Peyer's patch (tissue), 4 donors: ENCODE results near the gene PSPC1. TPM values are rescaled to one million over a fixed set of nuclear protein-coding genes. Genes with fewer than 3 reads are reported as not detected.

Experiments used
- DNase-seq, 3 donors: peaks; one replicate each; pipeline ENCODE4 v3.0.0-alpha.2; 2017 to 2019
- H3K27ac ChIP-seq, 4 donors: fragments of 200-600 bp; sonication (generic); one replicate each; pipeline ENCODE4 v1.5.1; 2016 to 2019
- H3K27me3 ChIP-seq, 2 donors: fragments of 200-600 bp; sonication (generic); one replicate each; pipeline ENCODE4 v1.5.1; 2019
- H3K36me3 ChIP-seq, 3 donors: fragments of 200-600 bp; sonication (generic); one replicate each; pipeline ENCODE4 v1.5.1; 2016 to 2019
- H3K4me1 ChIP-seq, 4 donors: fragments of 200-600 bp; sonication (generic); one replicate each; pipeline ENCODE4 v1.5.1; 2016 to 2019
- H3K4me3 ChIP-seq, 4 donors: fragments of 200-600 bp; sonication (generic); 1 replicate in 3 of 4; 2 replicates in 1 of 4; pipeline ENCODE4 v1.5.1; 2016 to 2019; ENCODE audit warnings: mild to moderate bottlenecking in 1 of 4
- H3K9me3 ChIP-seq, 4 donors: fragments of 200-600 bp; sonication (generic); one replicate each; pipeline ENCODE4 v1.5.1; 2016 to 2019; ENCODE audit warnings: mild to moderate bottlenecking in 1 of 4
- POLR2A ChIP-seq, 2 donors: fragments of 450-650 bp; IDR thresholded peaks; one replicate each; pipeline ENCODE4 v1.5.1; 2017; ENCODE audit warnings: antibody characterized with exemption in 2 of 2, mild to moderate bottlenecking in 2 of 2, moderate library complexity in 2 of 2
- total RNA-seq, 4 donors: library from RNA; depleted of rRNA; stranded (reverse); fragments of >200 nt; gene quantifications; one replicate each; pipeline ENCODE4 v1.1.0, GENCODE V29; 2016
- TF ChIP-seq, protein P1 (sequence below), 6 experiments: fragments of 450-650 bp in 4 of 6; fragments of 200-600 bp in 2 of 6; sonication (generic) in 1 of 6; IDR thresholded peaks; one replicate each; pipeline ENCODE4 v1.5.1; 2017 to 2019; ENCODE audit warnings: antibody characterized with exemption in 6 of 6, mild to moderate bottlenecking in 3 of 6, moderate library complexity in 1 of 6

PSPC1 gene
- total RNA-seq, 4 donors from 2014 or later = 39.6 to 337 (median 67.3) TPM

DNA sequence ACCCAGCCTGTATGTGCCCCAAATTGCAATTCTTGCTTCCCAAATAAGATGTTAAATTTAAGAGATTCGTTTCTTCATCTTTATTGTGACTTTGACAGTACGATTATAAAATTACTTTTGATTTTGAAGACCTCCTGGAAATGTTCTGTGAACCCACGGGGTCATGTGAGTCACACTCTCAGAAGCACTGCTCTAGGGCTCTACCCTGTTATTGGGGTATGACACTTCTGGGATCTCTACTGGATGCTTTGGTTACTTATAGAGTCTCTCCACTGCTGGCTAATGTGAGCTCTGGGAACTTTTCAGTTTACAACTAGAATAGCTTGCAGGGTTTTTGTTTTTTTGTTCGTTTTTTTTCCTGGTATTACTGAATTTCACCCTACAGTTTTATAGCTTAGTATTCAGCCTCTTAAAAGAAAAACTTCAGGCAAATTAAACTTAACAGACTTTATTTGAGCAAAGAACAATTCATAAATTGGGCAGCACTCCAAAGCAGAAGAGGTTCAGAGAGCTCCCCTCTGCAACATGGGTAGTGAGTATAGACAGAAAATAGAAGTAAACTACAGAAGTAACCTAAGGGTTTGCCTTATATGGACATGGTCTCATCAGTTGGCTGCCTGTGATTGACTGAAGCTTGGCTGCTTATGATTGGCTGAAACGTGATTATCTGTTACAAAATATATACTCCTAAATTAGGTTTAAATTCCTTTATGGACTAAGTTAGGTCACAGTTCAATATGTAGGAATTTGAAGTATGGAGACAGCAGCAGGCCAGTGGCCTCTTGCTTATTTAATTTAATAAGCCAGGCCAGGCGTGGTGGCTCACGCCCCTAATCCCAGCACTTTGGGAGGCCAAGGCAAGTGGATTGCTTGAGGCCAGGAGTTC lies 28.5 kb upstream of the PSPC1 start:
- Histone ChIP-seq H3K36me3 (no peaks in the 10 kb centered on the region), H3K4me3 (no peak overlapping the region), H3K27ac (no peak overlapping the region), H3K27me3 (no peaks in the 10 kb centered on the region), H3K4me1 (no peaks in the 10 kb centered on the region), H3K9me3 (no peaks in the 10 kb centered on the region)
- no peak for TF ChIP-seq POLR2A (IDR thresholded peaks at IDR 0.05)
- TF ChIP-seq, protein P1, sequence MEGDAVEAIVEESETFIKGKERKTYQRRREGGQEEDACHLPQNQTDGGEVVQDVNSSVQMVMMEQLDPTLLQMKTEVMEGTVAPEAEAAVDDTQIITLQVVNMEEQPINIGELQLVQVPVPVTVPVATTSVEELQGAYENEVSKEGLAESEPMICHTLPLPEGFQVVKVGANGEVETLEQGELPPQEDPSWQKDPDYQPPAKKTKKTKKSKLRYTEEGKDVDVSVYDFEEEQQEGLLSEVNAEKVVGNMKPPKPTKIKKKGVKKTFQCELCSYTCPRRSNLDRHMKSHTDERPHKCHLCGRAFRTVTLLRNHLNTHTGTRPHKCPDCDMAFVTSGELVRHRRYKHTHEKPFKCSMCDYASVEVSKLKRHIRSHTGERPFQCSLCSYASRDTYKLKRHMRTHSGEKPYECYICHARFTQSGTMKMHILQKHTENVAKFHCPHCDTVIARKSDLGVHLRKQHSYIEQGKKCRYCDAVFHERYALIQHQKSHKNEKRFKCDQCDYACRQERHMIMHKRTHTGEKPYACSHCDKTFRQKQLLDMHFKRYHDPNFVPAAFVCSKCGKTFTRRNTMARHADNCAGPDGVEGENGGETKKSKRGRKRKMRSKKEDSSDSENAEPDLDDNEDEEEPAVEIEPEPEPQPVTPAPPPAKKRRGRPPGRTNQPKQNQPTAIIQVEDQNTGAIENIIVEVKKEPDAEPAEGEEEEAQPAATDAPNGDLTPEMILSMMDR (IDR thresholded peaks at IDR 0.05) = no peak
- peak in 1 of 3 donors; percentile 4 for DNase-seq

DNA sequence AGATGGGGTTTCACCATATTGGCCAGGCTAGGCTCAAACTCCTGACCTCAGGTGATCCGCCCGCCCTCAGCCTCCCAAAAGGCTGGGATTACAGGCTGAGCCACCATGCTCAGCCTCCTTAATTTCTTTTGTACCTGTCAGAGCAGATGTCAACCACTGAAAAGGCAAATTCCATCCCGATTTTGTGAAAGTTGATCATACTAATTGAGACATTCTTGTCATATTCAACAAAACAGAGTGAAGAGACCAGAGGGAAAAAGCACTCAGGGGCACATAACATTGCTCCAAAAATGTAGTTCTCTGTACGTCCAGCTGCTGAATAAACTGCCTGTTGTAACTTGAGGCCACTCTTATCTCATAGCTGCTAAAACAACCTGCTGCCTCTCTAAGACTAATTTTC lies 27.4 kb upstream of the PSPC1 start:
- Histone ChIP-seq H3K27ac (no peak overlapping the region), H3K4me1 (no peaks in the 10 kb centered on the region), H3K36me3 (no peaks in the 10 kb centered on the region), H3K4me3 (no peak overlapping the region), H3K27me3 (no peaks in the 10 kb centered on the region), H3K9me3 (no peaks in the 10 kb centered on the region)
- no peak for TF ChIP-seq POLR2A (IDR thresholded peaks at IDR 0.05)
- TF ChIP-seq, protein P1 (IDR thresholded peaks at IDR 0.05) = no peak
- no peak for DNase-seq

DNA sequence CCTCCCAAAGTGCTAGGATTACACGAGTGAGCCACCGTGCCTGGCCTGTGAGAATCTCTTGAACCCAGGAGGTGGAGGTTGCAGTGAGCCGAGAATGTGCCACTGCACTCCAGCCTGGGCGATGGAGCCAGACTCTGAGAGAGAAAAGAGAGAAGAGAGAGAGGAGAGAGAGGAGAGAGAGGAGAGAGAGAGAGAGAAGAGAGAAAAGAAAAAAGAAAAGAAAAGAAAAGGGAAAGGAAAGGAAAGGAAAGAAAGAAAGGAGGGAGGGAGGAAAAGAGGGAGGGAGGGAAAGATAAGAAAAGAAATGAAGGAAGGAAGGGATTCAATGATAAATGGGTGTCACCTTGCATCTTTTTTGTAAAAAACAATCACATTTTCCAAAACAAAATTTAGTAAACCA lies 23.0 kb upstream of the PSPC1 start:
- H3K36me3 ChIP-seq = no peaks in the 10 kb centered on the region
- no peak overlapping the region for H3K4me3 ChIP-seq
- no peak overlapping the region for H3K27ac ChIP-seq
- no peaks in the 10 kb centered on the region for H3K4me1 ChIP-seq
- TF ChIP-seq, protein P1 (IDR thresholded peaks at IDR 0.05) = no peak
- TF ChIP-seq POLR2A (IDR thresholded peaks at IDR 0.05) = no peak
- no peak for DNase-seq
- no peaks in the 10 kb centered on the region for H3K27me3 ChIP-seq
- H3K9me3 ChIP-seq = no peaks in the 10 kb centered on the region

DNA sequence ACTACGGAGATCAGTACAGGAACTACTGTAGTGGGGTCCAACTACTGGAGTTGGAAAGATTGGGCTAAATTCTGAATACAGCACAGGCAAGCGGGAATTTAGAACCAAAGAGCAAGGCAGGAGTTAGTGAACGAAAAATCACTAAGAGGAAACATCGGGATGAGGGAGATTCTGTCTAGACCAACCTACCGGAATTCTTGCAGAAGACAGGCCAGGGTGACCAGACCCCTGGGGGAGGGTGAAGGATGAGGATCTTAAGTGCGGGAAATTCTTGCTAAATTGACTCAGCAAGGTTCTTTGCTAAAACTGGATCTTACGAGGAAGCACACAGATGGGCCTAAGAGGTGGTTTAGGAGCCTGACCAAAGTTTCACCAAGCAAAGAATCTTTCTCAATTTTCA lies 13.2 kb upstream of the PSPC1 start:
- H3K4me1 ChIP-seq = no peaks in the 10 kb centered on the region
- no peak overlapping the region for H3K4me3 ChIP-seq
- no peak overlapping the region for H3K27ac ChIP-seq
- H3K27me3 ChIP-seq = no peaks in the 10 kb centered on the region
- H3K36me3 ChIP-seq = no peaks in the 10 kb centered on the region
- TF ChIP-seq, protein P1 (IDR thresholded peaks at IDR 0.05) = no peak
- no peak for TF ChIP-seq POLR2A (IDR thresholded peaks at IDR 0.05)
- no peaks in the 10 kb centered on the region for H3K9me3 ChIP-seq
- DNase-seq = no peak

DNA sequence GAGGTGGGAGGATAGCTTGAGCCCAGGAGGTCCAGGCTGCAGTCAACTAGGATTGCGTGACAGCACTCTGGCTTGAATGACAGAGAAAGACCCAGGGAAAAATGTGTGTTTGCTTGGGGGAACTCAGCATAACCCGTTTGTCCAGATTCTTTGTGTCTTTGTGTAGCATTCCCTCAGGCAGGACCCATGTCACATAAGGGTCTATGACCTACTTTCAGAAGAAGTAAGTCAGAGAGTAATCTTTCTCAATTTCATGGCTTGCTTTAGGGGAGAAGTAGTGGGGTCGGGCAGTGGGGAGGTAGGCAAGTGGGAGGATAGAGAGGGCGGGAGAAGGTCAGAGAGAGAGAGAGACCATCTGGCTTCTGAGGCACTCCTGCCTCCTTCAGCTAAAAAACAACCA lies 11.9 kb upstream of the PSPC1 start:
- TF ChIP-seq, protein P1 (IDR thresholded peaks at IDR 0.05) = no peak
- no peak for TF ChIP-seq POLR2A (IDR thresholded peaks at IDR 0.05)
- no peak for DNase-seq

More for the DNA sequence above, 11.9 kb upstream of the PSPC1 start:
- H3K27me3 ChIP-seq = no peaks in the 10 kb centered on the region
- H3K4me3 ChIP-seq = no peak overlapping the region
- no peak overlapping the region for H3K27ac ChIP-seq
- no peaks in the 10 kb centered on the region for H3K36me3 ChIP-seq
- H3K9me3 ChIP-seq = no peaks in the 10 kb centered on the region
- no peaks in the 10 kb centered on the region for H3K4me1 ChIP-seq
